ENCODE data around the gene MTFMT. TPM values are rescaled to one million over a fixed set of nuclear protein-coding genes. Genes with fewer than 3 reads are reported as not detected.

MTFMT gene
- total and polyA plus RNA-seq, 7 experiments from 2014 or later = 7.1 to 24.8 (median 18.1) TPM

DNA sequence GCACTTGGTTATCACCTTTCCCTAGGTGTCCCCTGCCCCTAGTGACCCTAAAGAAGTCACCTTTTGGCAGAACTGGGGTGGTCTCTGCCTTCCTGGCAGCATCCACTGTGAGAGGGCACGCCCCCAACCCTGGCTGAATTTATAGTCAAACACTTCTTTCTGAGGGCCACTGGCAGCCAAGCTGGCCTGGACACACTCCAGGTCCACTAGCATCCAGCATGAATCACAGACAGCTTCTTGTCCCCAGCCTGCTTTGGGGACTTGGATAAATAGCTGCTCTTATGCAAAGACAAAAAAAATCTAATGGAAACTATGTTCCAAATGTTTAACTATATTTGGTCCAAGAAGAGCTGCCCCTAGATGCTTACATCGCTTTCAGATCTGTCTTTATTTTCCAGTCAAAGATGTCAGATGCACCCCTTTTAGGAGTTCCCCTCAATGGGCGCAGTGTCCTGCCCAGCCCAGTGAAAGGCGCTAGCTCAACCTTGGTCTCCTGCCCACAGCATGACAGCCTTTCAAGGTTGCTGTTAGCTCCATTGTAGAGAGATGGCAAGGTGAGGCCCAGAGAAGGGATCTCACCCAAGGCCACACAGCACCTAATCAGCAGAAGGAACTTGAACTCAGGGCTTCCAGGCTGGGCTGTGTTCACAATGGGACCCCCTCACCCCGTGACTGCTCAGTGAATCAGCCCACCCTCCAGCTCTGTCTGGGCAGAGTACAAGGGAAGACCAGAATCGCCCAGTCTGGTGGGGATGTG, 31.4 kb upstream of the MTFMT start:
- intact Hi-C loops (cut with micrococcal nuclease) = no loop called here
- Mint-ChIP-seq H3K27ac (no peak overlapping the region), H3K9me3 (peaks cover 0 to 5% (median 0%) of the 10 kb centered on the region in 11 donors), H3K36me3 (no peaks in the 10 kb centered on the region), H3K27me3 (peaks cover 9 to 29% (median 15%) of the 10 kb centered on the region in 5 donors), H3K4me1 (peaks cover 0 to 3% (median 0%) of the 10 kb centered on the region in 7 donors), H3K4me3 (no peak overlapping the region)
- Histone ChIP-seq H3K9me3 (ENCODE audit: control insufficient read depth in 2 of 3, low read length in 3 of 3) (no peaks in the 10 kb centered on the region), H3K27ac (ENCODE audit: low read depth, low read length) (no peak overlapping the region), H3K4me1 (ENCODE audit: control insufficient read depth in 2 of 2, insufficient read depth in 2 of 2, low read length in 2 of 2) (no peaks in the 10 kb centered on the region), H3K36me3 (ENCODE audit: control insufficient read depth in 2 of 3, insufficient read depth in 3 of 3, low read length in 3 of 3) (no peaks in the 10 kb centered on the region), H3K27me3 (ENCODE audit: control insufficient read depth in 2 of 2, insufficient read depth in 2 of 2, low read length in 2 of 2) (no peaks in the 10 kb centered on the region), H3K4me3 (ENCODE audit: low read length) (no peak overlapping the region)
- ChIA-PET POLR2A (interaction anchor here (0.6 kb wide), 1 partner anchor 352 kb away, joined by 3 read pairs; no protein-coding TSS in a partner anchor), CTCF (interaction anchor here (0.6 kb wide), 1 partner anchor 34 kb away, joined by 5 read pairs; no protein-coding TSS in a partner anchor)
- DNase-seq = no peak
- no peak for ATAC-seq

DNA sequence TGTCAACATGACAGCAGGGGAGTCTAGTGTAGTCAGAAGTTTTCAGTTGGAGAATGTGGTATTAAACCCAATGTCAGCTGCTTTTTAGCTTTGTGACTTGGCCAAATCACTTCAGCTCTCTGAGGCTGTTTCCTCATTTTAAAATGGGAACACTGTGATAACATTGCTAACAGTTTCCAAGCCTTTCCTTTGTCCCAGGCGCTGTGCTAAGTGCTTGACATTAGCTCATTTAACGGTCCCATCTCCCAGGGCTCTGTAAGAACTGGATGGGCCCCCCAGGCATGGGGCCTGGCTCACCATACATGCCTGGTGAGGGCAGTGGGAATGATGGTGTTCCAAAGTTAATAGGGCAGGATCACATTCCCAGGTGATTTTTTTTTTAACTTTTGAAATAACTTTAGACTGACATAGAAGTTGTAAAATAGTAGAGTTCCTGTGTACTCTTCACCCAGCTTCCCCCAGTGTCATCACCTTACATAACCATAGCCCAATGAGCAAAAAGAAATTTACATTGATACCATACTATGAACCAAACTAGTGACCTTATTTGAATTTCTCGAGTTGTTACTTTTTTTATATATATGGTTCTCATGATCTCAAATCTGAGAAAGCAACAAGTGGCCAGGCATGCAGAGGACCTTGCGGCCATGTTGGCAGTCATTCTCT, 30.6 kb upstream of the MTFMT start:
- H3K4me1 Mint-ChIP-seq = peaks cover 0 to 9% (median 0%) of the 10 kb centered on the region in 7 donors
- no peaks in the 10 kb centered on the region for H3K9me3 ChIP-seq (ENCODE audit: control insufficient read depth in 2 of 3, low read length in 3 of 3)
- no peak overlapping the region for H3K27ac Mint-ChIP-seq
- H3K27me3 ChIP-seq (ENCODE audit: control insufficient read depth in 2 of 2, insufficient read depth in 2 of 2, low read length in 2 of 2) = no peaks in the 10 kb centered on the region
- no peak for ATAC-seq
- H3K4me1 ChIP-seq (ENCODE audit: control insufficient read depth in 2 of 2, insufficient read depth in 2 of 2, low read length in 2 of 2) = no peaks in the 10 kb centered on the region
- DNase-seq = no peak
- intact Hi-C loops (cut with micrococcal nuclease) = no loop called here
- POLR2A ChIA-PET = no interaction called here
- H3K9me3 Mint-ChIP-seq = peaks cover 0 to 5% (median 0%) of the 10 kb centered on the region in 11 donors
- no peaks in the 10 kb centered on the region for H3K36me3 Mint-ChIP-seq
- CTCF ChIA-PET = no interaction called here
- H3K27me3 Mint-ChIP-seq = peaks cover 1 to 21% (median 8%) of the 10 kb centered on the region in 5 donors
- H3K4me3 ChIP-seq (ENCODE audit: low read length) = no peak overlapping the region
- H3K4me3 Mint-ChIP-seq = no peak overlapping the region
- H3K27ac ChIP-seq (ENCODE audit: low read depth, low read length) = no peak overlapping the region
- H3K36me3 ChIP-seq (ENCODE audit: control insufficient read depth in 2 of 3, insufficient read depth in 3 of 3, low read length in 3 of 3) = no peaks in the 10 kb centered on the region

DNA sequence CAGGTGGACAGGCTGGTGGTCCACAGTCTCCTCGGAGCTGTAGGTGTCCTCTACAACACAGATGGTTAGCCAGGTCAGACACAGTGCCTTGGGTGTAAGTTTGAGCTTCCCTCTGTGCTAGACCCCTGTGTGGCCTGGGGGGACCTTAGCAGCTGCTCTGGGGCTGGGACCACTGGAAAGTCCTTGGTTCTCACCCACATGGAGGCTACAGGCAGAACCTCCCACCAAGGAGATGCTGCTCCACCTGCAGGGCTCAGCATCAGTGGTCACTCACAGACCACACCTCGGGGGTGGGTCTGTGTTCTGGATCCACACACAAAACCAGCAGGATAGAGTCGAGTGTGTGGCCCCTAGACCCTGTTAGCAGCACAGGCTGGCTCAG, 29.9 kb upstream of the MTFMT start:
- intact Hi-C loops (cut with micrococcal nuclease) = no loop called here
- Histone ChIP-seq H3K36me3 (ENCODE audit: control insufficient read depth in 2 of 3, insufficient read depth in 3 of 3, low read length in 3 of 3) (no peaks in the 10 kb centered on the region), H3K4me3 (ENCODE audit: low read length) (no peak overlapping the region), H3K27me3 (ENCODE audit: control insufficient read depth in 2 of 2, insufficient read depth in 2 of 2, low read length in 2 of 2) (no peaks in the 10 kb centered on the region), H3K4me1 (ENCODE audit: control insufficient read depth in 2 of 2, insufficient read depth in 2 of 2, low read length in 2 of 2) (no peaks in the 10 kb centered on the region), H3K27ac (ENCODE audit: low read depth, low read length) (no peak overlapping the region), H3K9me3 (ENCODE audit: control insufficient read depth in 2 of 3, low read length in 3 of 3) (no peaks in the 10 kb centered on the region)
- no peak overlapping the region for H3K4me3 Mint-ChIP-seq
- ATAC-seq (no peak), DNase-seq (no peak)
- H3K9me3 Mint-ChIP-seq = peaks cover 0 to 5% (median 0%) of the 10 kb centered on the region in 11 donors
- ChIA-PET CTCF (no interaction called here), POLR2A (no interaction called here)
- peaks cover 0 to 9% (median 0%) of the 10 kb centered on the region in 7 donors for H3K4me1 Mint-ChIP-seq
- no peak overlapping the region for H3K27ac Mint-ChIP-seq
- no peaks in the 10 kb centered on the region for H3K36me3 Mint-ChIP-seq
- peaks cover 0 to 14% (median 7%) of the 10 kb centered on the region in 5 donors for H3K27me3 Mint-ChIP-seq

DNA sequence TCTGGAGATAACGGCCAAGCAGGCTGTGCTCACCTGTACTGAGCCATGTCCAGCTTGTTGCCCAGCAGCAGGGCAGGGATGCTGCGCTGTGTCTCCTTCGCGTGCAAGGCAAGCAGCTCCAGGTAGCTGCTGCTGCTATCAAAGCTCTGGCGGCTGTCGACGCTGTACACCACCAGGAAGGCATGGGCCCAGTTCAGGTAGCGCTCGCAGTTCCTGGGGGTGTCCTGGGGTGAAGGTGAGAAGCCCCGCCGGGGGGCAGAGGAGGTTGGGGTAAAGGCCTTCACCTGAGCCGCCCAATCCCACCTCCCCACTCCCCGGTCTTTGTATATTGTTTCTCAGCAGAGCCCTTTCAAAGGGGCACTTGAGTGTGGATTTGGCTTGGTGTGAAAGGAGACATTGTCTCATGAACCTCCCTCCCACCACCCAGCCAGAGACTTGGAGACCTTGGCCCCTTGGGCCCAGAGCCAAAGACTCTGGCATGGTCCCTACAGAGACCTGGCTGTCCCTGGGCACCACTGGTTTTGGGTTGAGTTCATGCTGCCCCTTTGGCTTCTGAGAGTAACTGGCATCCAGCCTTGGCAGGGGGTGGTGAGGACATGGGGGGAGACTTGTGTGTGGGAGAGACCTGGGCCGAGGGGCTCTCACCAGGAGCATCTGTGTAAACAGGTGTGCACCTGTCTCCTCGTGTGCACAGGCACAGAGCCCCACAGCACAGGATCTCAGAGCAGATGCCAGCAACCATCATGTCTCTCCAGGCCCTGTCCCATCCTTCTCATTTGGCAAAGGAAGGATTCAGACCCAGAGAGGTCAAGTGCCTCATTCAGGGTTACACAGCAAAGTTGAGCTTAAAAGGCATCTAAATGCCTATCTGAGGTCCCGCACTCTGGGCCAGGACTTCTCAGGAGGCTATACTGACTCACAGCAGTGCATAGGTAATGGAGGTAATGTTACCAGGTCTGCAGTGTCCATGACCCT, 29.2 kb upstream of the MTFMT start:
- no peaks in the 10 kb centered on the region for H3K9me3 ChIP-seq (ENCODE audit: control insufficient read depth in 2 of 3, low read length in 3 of 3)
- H3K4me1 ChIP-seq (ENCODE audit: control insufficient read depth in 2 of 2, insufficient read depth in 2 of 2, low read length in 2 of 2) = no peaks in the 10 kb centered on the region
- H3K27me3 Mint-ChIP-seq = peaks cover 0 to 11% (median 6%) of the 10 kb centered on the region in 5 donors
- ChIA-PET CTCF (no interaction called here), POLR2A (interaction anchor here (0.5 kb wide), 1 partner anchor 727 kb away, joined by 3 read pairs; no protein-coding TSS in a partner anchor)
- H3K9me3 Mint-ChIP-seq = peaks cover 0 to 5% (median 0%) of the 10 kb centered on the region in 11 donors
- H3K4me1 Mint-ChIP-seq = peaks cover 0 to 9% (median 0%) of the 10 kb centered on the region in 7 donors
- DNase-seq = no peak
- H3K27ac Mint-ChIP-seq = no peak overlapping the region
- H3K27ac ChIP-seq (ENCODE audit: low read depth, low read length) = no peak overlapping the region
- H3K4me3 Mint-ChIP-seq = no peak overlapping the region
- H3K27me3 ChIP-seq (ENCODE audit: control insufficient read depth in 2 of 2, insufficient read depth in 2 of 2, low read length in 2 of 2) = no peaks in the 10 kb centered on the region
- H3K4me3 ChIP-seq (ENCODE audit: low read length) = no peak overlapping the region
- ATAC-seq = no peak
- H3K36me3 ChIP-seq (ENCODE audit: control insufficient read depth in 2 of 3, insufficient read depth in 3 of 3, low read length in 3 of 3) = no peaks in the 10 kb centered on the region
- intact Hi-C loops (cut with micrococcal nuclease) = no loop called here
- no peaks in the 10 kb centered on the region for H3K36me3 Mint-ChIP-seq

DNA sequence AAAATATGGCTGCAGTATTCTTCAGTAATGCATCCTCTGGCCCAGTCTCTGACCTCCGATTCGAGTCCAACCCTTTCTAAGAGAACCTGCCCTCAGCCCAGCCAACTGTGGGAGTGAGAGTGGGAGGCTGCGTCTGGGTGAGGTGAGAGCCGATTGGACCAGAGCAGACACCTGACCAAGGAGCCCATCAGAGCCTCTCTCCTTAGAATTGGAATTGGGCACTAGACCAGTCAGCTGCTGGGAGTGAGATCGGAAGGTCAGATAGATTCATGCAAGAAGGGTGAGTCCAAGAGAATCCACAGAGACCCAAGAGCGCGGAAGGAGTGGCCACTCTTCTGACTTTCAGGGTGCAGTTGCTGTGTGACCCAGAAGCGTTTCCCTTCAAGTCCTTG, 28.1 kb upstream of the MTFMT start:
- Mint-ChIP-seq H3K4me1 (peaks cover 0 to 9% (median 0%) of the 10 kb centered on the region in 7 donors), H3K36me3 (no peaks in the 10 kb centered on the region), H3K27me3 (no peaks in the 10 kb centered on the region), H3K9me3 (peaks cover 0 to 5% (median 0%) of the 10 kb centered on the region in 11 donors), H3K27ac (no peak overlapping the region), H3K4me3 (no peak overlapping the region)
- DNase-seq (no peak), ATAC-seq (no peak)
- ChIA-PET CTCF (no interaction called here), POLR2A (no interaction called here)
- Histone ChIP-seq H3K4me3 (ENCODE audit: low read length) (no peak overlapping the region), H3K4me1 (ENCODE audit: control insufficient read depth in 2 of 2, insufficient read depth in 2 of 2, low read length in 2 of 2) (no peaks in the 10 kb centered on the region), H3K27ac (ENCODE audit: low read depth, low read length) (no peak overlapping the region), H3K27me3 (ENCODE audit: control insufficient read depth in 2 of 2, insufficient read depth in 2 of 2, low read length in 2 of 2) (no peaks in the 10 kb centered on the region), H3K36me3 (ENCODE audit: control insufficient read depth in 2 of 3, insufficient read depth in 3 of 3, low read length in 3 of 3) (no peaks in the 10 kb centered on the region), H3K9me3 (ENCODE audit: control insufficient read depth in 2 of 3, low read length in 3 of 3) (no peaks in the 10 kb centered on the region)
- intact Hi-C loops (cut with micrococcal nuclease) = no loop called here

DNA sequence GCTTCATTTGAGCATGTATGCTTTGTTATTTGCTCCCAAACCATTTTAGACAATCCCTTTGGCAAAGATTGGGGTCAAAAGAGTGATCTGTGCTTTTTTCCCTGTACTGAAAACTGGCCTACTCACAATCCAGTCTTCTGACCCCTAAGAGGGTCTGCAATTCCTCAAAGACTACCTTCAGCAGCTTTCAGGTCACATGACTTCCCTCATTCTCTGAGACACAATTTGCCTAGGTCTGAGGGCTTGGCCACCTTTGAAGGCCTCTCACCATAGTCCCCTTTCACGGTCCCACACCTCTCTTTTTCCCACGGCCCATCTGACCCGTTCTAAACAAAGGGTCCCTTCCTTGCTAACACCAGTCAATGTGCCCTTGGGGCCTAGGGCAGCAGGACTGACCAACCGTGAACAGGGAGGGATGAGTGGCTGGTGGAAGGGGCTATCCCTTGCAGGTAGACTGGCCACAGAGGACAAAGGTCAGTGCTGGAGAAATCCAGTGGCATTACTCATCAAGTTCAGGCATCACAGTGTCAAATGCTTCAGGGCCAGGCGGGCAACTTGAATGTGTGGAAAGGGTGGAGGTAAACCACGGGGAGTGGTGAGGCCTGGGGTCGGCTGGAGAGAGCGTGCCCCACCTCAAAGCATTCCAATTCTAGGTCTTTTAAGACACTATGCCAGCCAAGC, 27.6 kb upstream of the MTFMT start:
- Histone ChIP-seq H3K27me3 (ENCODE audit: control insufficient read depth in 2 of 2, insufficient read depth in 2 of 2, low read length in 2 of 2) (no peaks in the 10 kb centered on the region), H3K27ac (ENCODE audit: low read depth, low read length) (no peak overlapping the region), H3K9me3 (ENCODE audit: control insufficient read depth in 2 of 3, low read length in 3 of 3) (no peaks in the 10 kb centered on the region), H3K4me1 (ENCODE audit: control insufficient read depth in 2 of 2, insufficient read depth in 2 of 2, low read length in 2 of 2) (no peaks in the 10 kb centered on the region), H3K36me3 (ENCODE audit: control insufficient read depth in 2 of 3, insufficient read depth in 3 of 3, low read length in 3 of 3) (no peaks in the 10 kb centered on the region), H3K4me3 (ENCODE audit: low read length) (no peak overlapping the region)
- Mint-ChIP-seq H3K27ac (no peak overlapping the region), H3K4me1 (peaks cover 0 to 9% (median 0%) of the 10 kb centered on the region in 7 donors), H3K27me3 (no peaks in the 10 kb centered on the region), H3K4me3 (no peak overlapping the region), H3K36me3 (no peaks in the 10 kb centered on the region), H3K9me3 (peaks cover 0 to 5% (median 0%) of the 10 kb centered on the region in 11 donors)
- DNase-seq (no peak), ATAC-seq (no peak)
- CTCF ChIA-PET = no interaction called here
- intact Hi-C loops (cut with micrococcal nuclease) = no loop called here
- POLR2A ChIA-PET = no interaction called here
